Mesothelial cell of epicardium (in vitro differentiated cells): ENCODE measurements around the gene AQP4. TPM values are rescaled to one million over a fixed set of nuclear protein-coding genes. Genes with fewer than 3 reads are reported as not detected.

Experiments used
- DNase-seq, 2 experiments: peaks; one replicate each; pipeline ENCODE4 v3.0.0; 2021; ENCODE audit warnings: low spot score in 2 of 2; ENCODE audit not compliant: unreplicated experiment in 2 of 2
- H3K27ac Mint-ChIP-seq: 2 replicates; pipeline ENCODE4 v1.8.0; 2021; ENCODE audit warnings: mixed read lengths
- H3K27me3 Mint-ChIP-seq: 2 replicates; pipeline ENCODE4 v1.8.0; 2021; ENCODE audit warnings: low read depth, mixed read lengths
- H3K36me3 Mint-ChIP-seq: 2 replicates; pipeline ENCODE4 v1.8.0; 2021; ENCODE audit warnings: mixed read lengths
- H3K4me1 Mint-ChIP-seq: 2 replicates; pipeline ENCODE4 v1.8.0; 2021; ENCODE audit warnings: mixed read lengths
- H3K4me3 Mint-ChIP-seq: 2 replicates; pipeline ENCODE4 v1.8.0; 2021; ENCODE audit warnings: mild to moderate bottlenecking, moderate library complexity, mixed read lengths
- H3K9me3 Mint-ChIP-seq: 2 replicates; pipeline ENCODE4 v1.8.0; 2021; ENCODE audit warnings: mixed read lengths
- total RNA-seq: library from RNA; stranded (reverse); gene quantifications from 3 replicates; pipeline ENCODE4 v1.2.1, GENCODE V29; 2021
- TF ChIP-seq, protein P1 (sequence below): fragments of 200-600 bp; sonication (generic); IDR thresholded peaks from one replicate; pipeline ENCODE4 v1.5.0; 2021; ENCODE audit warnings: antibody characterized with exemption; ENCODE audit not compliant: unreplicated experiment

AQP4 gene
- total RNA-seq, 1 donor from 2014 or later, result 0.51 TPM

DNA sequence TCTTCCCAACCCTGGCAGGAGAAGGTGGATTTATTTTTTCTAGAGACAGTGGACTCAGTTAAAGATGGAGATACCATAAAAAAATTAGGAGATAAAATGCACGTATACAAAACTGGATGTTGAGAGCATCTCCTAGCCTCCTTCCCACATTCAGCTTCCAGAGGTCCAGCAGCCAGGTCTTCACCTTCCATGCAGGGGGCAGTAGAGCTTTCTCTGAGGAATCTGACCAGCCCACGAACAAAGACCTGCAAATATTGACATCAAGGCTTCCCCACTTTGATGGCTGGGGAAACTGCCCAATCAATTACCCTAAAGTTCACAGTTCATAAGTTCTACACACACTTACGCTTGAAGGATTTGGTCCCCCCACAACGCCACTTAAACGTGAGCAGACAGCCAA is 24.5 kb downstream of the AQP4 start:
- Mint-ChIP-seq H3K4me1 (no peaks in the 10 kb centered on the region), H3K9me3 (peaks cover 15% of the 10 kb centered on the region), H3K36me3 (no peaks in the 10 kb centered on the region), H3K27me3 (peaks cover 3% of the 10 kb centered on the region), H3K27ac (no peak overlapping the region), H3K4me3 (no peak overlapping the region)
- DNase-seq, result no peak
- TF ChIP-seq, protein P1, sequence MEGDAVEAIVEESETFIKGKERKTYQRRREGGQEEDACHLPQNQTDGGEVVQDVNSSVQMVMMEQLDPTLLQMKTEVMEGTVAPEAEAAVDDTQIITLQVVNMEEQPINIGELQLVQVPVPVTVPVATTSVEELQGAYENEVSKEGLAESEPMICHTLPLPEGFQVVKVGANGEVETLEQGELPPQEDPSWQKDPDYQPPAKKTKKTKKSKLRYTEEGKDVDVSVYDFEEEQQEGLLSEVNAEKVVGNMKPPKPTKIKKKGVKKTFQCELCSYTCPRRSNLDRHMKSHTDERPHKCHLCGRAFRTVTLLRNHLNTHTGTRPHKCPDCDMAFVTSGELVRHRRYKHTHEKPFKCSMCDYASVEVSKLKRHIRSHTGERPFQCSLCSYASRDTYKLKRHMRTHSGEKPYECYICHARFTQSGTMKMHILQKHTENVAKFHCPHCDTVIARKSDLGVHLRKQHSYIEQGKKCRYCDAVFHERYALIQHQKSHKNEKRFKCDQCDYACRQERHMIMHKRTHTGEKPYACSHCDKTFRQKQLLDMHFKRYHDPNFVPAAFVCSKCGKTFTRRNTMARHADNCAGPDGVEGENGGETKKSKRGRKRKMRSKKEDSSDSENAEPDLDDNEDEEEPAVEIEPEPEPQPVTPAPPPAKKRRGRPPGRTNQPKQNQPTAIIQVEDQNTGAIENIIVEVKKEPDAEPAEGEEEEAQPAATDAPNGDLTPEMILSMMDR, result no peak

DNA sequence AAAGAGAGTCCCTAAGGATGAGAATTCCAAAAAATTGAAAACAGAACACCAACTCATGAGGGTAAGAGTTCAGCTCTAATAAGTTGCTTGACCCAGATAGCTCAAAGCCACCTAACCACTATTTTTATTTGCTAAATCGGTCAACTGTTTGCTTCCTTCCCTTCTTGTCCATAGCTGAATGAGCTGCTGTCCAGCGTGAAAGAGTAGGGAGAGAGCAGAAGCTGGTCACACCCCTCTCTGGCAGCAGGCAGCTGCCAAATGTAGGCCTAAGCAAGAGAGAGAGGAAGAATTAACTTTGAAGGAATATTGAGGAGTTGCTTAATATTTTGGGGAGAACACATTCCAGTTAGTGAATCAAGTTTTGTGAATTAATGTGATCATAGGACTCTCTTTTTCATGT is 25.9 kb downstream of the AQP4 start:
- no peak for DNase-seq
- TF ChIP-seq, protein P1, result no peak
- Mint-ChIP-seq H3K27me3 (peaks cover 3% of the 10 kb centered on the region), H3K4me3 (no peak overlapping the region), H3K36me3 (no peaks in the 10 kb centered on the region), H3K27ac (no peak overlapping the region), H3K9me3 (peaks cover 12% of the 10 kb centered on the region), H3K4me1 (no peaks in the 10 kb centered on the region)

DNA sequence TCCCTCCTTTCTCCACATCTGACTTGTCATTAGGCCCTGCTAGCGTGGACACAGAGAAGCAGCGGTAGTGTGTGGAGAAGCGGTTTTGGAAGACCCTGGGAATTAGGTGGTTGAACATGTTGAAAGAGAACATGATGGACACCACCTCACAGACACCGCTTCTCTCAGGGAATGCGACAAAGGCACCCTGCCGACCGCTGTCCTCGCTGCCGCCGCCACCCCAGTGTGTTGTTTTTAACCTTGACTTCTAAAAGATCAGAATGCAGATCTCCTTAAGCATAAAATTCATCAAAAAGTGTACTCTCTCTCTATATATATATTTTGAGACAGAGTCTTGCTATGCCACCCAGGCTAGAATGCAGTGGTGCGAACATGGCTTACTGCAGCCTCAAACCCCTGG is 33.2 kb downstream of the AQP4 start:
- peaks cover 2% of the 10 kb centered on the region for H3K4me1 Mint-ChIP-seq
- no peak overlapping the region for H3K4me3 Mint-ChIP-seq
- no peak for DNase-seq
- no peaks in the 10 kb centered on the region for H3K27me3 Mint-ChIP-seq
- H3K27ac Mint-ChIP-seq, result no peak overlapping the region
- no peaks in the 10 kb centered on the region for H3K9me3 Mint-ChIP-seq
- TF ChIP-seq, protein P1, result no peak
- H3K36me3 Mint-ChIP-seq, result no peaks in the 10 kb centered on the region

DNA sequence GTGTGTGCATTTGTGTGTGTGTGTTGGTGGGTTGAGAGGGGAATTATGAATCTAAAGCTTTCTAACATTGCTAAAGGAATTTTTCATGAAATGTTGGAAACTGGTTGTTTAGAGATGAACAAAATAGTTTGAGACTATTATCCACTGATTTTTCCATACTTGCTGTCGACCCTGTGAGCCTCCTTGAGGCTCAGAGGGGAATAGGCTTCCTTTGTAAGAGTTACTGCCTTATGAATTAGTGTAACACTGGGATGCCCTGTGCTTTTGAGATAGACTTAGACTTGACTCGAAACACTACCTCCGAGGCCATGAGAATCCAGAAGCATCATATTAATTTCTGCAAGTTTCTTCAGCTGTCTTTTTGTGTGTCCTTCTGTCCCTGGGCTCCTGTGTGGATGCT is 37.9 kb downstream of the AQP4 start:
- DNase-seq, result no peak

DNA sequence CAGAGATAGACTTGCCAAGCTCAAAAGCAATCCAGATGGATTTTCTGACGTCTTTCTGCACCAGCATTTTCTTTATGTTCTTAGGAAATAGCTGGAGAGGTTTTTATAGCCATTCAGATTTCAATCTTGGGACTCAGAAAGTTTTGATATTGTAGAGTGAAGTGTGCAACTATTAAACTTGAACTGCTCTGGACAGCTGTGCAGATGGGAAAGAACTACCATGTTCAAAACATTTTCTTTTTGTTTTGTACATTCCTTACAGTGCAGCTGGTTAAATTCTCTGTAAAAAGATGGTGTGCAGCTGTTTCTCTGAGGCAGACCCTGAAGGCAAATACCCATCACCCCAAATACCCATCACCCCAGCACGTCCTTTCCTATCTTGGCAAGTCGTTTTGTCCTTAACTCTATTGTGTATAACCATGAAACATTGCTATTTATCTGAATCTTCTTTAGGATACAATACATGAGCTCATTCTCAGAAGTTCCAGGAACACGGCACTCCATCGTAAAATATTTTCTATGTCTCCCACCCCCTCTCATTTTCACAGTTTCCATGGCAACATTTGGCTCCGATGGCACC is 38.8 kb downstream of the AQP4 start:
- H3K27me3 Mint-ChIP-seq, result no peaks in the 10 kb centered on the region
- H3K36me3 Mint-ChIP-seq, result no peaks in the 10 kb centered on the region
- no peak for DNase-seq
- H3K4me3 Mint-ChIP-seq, result no peak overlapping the region
- H3K27ac Mint-ChIP-seq, result no peak overlapping the region
- H3K9me3 Mint-ChIP-seq, result no peaks in the 10 kb centered on the region
- TF ChIP-seq, protein P1, result no peak
- H3K4me1 Mint-ChIP-seq, result peaks cover 8% of the 10 kb centered on the region

More for the DNA sequence above, 37.9 kb downstream of the AQP4 start:
- TF ChIP-seq, protein P1, result no peak
- Mint-ChIP-seq H3K9me3 (no peaks in the 10 kb centered on the region), H3K27me3 (no peaks in the 10 kb centered on the region), H3K27ac (no peak overlapping the region), H3K4me1 (peaks cover 8% of the 10 kb centered on the region), H3K36me3 (no peaks in the 10 kb centered on the region), H3K4me3 (no peak overlapping the region)

DNA sequence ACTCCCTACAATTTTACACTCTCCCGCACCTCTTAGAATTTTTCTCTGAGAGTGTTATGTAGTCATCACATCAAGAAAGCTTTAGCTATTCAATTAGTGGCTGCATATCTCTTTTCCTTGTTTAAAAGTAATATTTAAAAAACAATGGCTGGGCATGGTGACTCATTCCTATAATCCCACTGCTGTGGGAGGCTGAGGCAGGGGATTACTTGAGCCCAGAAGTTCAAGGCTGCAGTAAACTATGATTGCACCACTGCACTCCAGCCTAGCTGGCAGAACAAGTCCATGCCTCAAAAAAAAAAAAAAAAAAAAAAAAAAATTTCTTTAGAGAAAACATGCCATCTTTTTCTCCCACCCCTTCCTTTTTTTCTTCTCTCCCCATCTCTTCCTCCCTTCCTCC is 44.3 kb downstream of the AQP4 start:
- H3K4me1 Mint-ChIP-seq, result no peaks in the 10 kb centered on the region
- TF ChIP-seq, protein P1, result no peak
- peaks cover 10% of the 10 kb centered on the region for H3K36me3 Mint-ChIP-seq
- H3K9me3 Mint-ChIP-seq, result peaks cover 27% of the 10 kb centered on the region
- no peaks in the 10 kb centered on the region for H3K27me3 Mint-ChIP-seq
- H3K4me3 Mint-ChIP-seq, result no peak overlapping the region
- DNase-seq, result no peak
- no peak overlapping the region for H3K27ac Mint-ChIP-seq
